Kidney epithelial cell (primary cell): ENCODE data around the gene TACC2. TPM values are rescaled to one million over a fixed set of nuclear protein-coding genes. Genes with fewer than 3 reads are reported as not detected.

Experiments
- DNase-seq: peaks from one replicate; pipeline ENCODE4 v3.0.0-alpha.2; 2010; ENCODE audit warnings: low read depth
- H3K27me3 ChIP-seq: 2 replicates; pipeline ENCODE4 v1.6.0; 2011; ENCODE audit warnings: low read length; ENCODE audit not compliant: control insufficient read depth, insufficient read depth
- H3K36me3 ChIP-seq: 2 replicates; pipeline ENCODE4 v1.5.1; 2011; ENCODE audit warnings: low read length; ENCODE audit not compliant: control insufficient read depth, insufficient read depth
- H3K4me3 ChIP-seq: 2 replicates; pipeline ENCODE4 v1.5.1; 2011; ENCODE audit warnings: low read depth, mild to moderate bottlenecking, control low read depth, low read length
- total RNA-seq: library from RNA; depleted of rRNA; stranded (reverse); fragments of >200 nt; gene quantifications from 2 replicates; pipeline ENCODE4 v1.2.3, GENCODE V29; 2015
- TF ChIP-seq, protein P1 (sequence below): IDR thresholded peaks from 2 replicates; pipeline ENCODE4 v1.5.1; 2011; ENCODE audit warnings: mild to moderate bottlenecking, moderate library complexity, low read length, control low read depth, inconsistent platforms; ENCODE audit not compliant: insufficient read depth, poor library complexity, severe bottlenecking

TACC2 gene
- total RNA-seq, 1 donor from 2014 or later: 26.9 TPM

DNA sequence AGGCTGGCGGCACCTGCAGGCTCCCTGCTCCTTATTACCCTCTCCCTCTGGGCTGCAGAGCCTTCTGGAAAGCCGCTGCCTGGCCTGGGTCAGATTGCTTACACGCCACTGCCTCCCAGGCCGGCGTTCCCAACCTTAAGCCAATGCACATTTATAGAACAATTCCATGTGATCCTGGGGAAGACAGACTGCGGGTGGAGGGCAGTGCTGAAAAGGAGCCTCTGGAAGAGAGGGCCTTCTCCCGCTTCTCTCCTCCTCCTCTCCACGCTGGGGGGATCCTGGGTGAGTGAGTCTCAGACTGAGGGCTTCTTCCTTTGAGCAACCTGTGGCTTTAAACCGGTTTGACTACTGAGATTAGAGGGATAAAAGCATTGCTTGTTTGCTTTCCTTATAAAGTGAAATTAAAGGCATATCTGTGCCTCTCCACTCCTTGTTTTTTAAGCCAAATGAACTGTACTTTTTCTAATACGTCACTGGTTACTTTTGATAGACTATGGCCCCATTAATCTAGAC is 5.5 kb downstream of the TACC2 start:
- H3K4me3 ChIP-seq: no peak overlapping the region
- TF ChIP-seq, protein P1, sequence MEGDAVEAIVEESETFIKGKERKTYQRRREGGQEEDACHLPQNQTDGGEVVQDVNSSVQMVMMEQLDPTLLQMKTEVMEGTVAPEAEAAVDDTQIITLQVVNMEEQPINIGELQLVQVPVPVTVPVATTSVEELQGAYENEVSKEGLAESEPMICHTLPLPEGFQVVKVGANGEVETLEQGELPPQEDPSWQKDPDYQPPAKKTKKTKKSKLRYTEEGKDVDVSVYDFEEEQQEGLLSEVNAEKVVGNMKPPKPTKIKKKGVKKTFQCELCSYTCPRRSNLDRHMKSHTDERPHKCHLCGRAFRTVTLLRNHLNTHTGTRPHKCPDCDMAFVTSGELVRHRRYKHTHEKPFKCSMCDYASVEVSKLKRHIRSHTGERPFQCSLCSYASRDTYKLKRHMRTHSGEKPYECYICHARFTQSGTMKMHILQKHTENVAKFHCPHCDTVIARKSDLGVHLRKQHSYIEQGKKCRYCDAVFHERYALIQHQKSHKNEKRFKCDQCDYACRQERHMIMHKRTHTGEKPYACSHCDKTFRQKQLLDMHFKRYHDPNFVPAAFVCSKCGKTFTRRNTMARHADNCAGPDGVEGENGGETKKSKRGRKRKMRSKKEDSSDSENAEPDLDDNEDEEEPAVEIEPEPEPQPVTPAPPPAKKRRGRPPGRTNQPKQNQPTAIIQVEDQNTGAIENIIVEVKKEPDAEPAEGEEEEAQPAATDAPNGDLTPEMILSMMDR: no peak
- DNase-seq: no peak
- H3K27me3 ChIP-seq: peaks cover 7% of the 10 kb centered on the region
- no peaks in the 10 kb centered on the region for H3K36me3 ChIP-seq

DNA sequence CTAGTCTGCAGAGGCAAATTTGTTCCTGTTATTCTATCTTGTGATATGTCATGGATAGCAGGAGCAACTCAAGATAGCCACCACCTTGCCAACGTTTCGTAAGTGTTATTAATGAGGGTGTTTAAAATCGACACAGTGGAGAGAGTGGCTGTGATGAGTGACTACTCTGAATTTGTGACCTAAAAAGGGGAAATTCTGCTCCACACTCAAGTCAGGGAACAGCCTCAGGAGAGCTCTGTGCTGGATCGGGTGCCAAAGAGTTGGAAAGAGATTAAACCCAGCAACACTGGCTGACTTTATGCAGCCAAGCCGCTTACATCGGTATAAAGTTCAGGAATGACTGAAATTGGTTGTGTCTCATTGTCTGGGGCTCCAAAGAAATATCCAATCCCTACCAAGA is 9.5 kb downstream of the TACC2 start:
- H3K36me3 ChIP-seq: no peaks in the 10 kb centered on the region
- H3K4me3 ChIP-seq: no peak overlapping the region
- peaks cover 7% of the 10 kb centered on the region for H3K27me3 ChIP-seq
- DNase-seq: no peak
- TF ChIP-seq, protein P1: no peak

DNA sequence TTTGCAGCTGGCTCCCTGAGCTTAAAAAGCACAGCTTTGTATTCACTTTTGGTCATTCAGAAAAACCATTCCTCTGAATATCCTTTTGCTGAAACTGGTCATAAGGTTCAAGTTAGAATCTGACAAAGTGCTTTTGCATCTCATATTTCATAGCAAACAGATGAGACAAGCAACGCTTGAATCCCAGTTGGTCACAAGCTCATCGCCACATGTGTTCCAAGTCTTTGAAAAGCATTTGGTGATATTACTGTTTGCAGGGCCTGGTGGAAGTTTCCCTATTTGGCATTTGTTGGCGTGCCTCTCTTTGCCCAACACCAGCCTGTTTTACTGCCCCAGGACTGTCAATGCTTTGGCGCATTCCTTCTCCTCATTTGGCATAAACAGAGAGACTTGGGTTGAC is 10.3 kb downstream of the TACC2 start:
- no peaks in the 10 kb centered on the region for H3K36me3 ChIP-seq
- no peak for DNase-seq
- H3K27me3 ChIP-seq: peaks cover 7% of the 10 kb centered on the region
- H3K4me3 ChIP-seq: no peak overlapping the region
- TF ChIP-seq, protein P1: no peak

DNA sequence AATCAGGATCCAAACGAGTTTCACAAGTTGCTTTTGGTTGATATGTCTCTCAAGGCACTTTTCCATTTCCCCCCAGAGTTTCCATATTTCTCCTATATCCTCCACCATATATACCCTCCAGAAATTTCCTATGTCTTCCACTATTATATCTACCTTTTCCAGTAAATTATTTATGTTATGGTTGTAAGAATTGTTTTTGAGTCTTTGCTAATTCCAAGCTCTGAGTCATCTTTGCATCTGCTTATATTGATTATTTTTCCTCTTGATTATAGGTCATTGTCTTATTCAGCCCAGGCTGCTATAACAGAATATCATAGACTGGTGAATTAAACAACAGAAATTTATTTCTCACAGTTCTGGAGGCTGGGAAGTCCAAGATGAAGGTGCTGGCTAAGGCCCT is 12.7 kb downstream of the TACC2 start:
- peaks cover 7% of the 10 kb centered on the region for H3K27me3 ChIP-seq
- TF ChIP-seq, protein P1: no peak
- no peaks in the 10 kb centered on the region for H3K36me3 ChIP-seq
- no peak for DNase-seq
- no peak overlapping the region for H3K4me3 ChIP-seq

GRCh38 chr10:122007415-122007814 is 18.5 kb downstream of the TACC2 start:
- no peaks in the 10 kb centered on the region for H3K27me3 ChIP-seq
- TF ChIP-seq, protein P1: no peak
- H3K36me3 ChIP-seq: no peaks in the 10 kb centered on the region
- no peak overlapping the region for H3K4me3 ChIP-seq
- DNase-seq: no peak

DNA sequence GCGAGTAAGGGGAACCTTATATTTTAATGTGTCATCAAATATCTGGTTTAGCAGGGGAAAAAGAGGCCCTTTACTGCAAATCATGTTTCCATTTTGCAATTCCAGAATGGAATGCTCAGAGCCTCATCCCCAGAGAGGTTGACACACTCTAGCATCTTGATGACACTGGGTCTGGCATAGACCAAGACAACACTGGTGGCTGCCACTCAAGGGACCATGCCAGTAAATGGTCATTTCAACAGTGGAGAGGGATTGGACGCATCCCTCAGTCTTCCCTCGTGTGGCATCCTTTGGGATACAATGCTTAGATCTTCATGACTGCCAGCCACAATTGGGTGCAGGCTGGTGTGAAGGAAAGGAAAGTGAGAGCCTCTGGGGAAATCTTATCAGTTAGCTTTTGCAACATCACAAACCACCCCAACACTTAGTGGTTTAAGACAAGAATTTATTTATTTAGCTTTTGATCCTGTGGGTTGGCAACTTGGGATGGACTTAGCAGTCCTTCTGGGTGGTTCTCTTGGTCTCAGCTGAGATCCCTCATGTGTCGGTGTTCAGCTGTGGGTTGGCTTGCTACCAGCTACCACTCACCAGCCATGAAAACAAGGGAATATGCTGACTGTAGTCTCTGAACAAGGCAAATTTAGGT is 21.6 kb downstream of the TACC2 start:
- TF ChIP-seq, protein P1: no peak
- H3K36me3 ChIP-seq: no peaks in the 10 kb centered on the region
- no peak for DNase-seq

More for the DNA sequence above, 21.6 kb downstream of the TACC2 start:
- no peak overlapping the region for H3K4me3 ChIP-seq
- H3K27me3 ChIP-seq: no peaks in the 10 kb centered on the region
